CMK (cell line): ENCODE results near the gene CES2.
"Not testable (repeated sequence)": the region's sequence is repeated elsewhere in the genome, so short reads cannot be mapped to it uniquely, and the experiment has no call there.

ENCODE experiments used
- DNase-seq: peaks from one replicate; pipeline ENCODE4 v3.0.0-alpha.2; 2010; ENCODE audit warnings: low read depth

The CES2 gene, protein sequence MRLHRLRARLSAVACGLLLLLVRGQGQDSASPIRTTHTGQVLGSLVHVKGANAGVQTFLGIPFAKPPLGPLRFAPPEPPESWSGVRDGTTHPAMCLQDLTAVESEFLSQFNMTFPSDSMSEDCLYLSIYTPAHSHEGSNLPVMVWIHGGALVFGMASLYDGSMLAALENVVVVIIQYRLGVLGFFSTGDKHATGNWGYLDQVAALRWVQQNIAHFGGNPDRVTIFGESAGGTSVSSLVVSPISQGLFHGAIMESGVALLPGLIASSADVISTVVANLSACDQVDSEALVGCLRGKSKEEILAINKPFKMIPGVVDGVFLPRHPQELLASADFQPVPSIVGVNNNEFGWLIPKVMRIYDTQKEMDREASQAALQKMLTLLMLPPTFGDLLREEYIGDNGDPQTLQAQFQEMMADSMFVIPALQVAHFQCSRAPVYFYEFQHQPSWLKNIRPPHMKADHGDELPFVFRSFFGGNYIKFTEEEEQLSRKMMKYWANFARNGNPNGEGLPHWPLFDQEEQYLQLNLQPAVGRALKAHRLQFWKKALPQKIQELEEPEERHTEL

DNA sequence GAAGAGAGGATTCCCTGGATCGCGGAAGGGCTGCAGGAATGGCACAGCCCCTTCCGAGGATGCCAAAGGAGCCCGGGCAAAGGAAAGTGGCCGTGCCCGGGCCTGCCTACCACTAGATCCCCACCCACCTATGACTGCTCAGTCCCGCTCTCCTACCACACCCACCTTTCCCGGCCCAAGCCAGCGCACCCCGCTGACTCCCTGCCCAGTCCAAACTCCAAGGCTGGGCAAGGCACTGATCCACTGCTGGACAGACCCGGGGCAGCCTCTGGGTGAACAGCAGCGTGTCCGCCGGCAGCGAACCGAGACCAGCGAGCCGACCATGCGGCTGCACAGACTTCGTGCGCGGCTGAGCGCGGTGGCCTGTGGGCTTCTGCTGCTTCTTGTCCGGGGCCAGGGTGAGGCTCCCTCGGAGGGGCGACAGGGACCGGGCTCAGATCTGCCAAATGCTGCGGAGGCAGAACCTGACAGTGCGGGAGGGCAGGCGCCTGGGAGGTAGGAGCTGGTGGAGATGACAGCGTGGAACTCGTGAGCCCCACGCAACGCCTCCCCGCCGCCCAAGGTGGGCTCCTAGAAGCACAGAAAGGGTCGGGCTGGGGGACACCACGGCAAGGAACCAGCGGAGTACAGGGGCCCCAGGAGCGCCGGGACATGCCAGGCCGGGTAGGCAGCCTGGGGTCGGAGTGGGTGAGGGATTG lies at the start of gene CES2:
CES2 (plus strand) TSS at position 203 of the 698 bp plus-strand sequence; CDS start at position 323, 120 bp downstream.
- DNase-seq, result no peak

DNA sequence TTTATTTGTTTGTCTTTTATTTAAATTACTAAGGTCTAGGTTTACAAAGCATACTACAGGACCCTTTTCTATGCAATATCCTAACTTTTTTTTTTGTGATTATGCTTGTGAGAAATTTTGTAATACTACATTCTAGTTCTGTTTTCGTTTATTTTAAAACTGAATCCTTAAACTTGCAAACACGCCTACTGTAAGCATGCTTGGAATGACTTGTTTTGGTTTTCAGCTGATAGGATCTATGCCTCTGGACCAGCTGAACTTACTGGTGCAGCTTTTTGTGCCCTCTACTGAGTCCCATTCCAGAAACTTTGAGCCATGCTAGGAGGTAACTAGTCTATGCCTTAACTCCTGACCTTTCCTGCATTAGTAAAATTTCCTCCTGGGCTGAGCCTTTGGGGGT lies 49.0 kb upstream of the CES2 start:
- no peak for DNase-seq

DNA sequence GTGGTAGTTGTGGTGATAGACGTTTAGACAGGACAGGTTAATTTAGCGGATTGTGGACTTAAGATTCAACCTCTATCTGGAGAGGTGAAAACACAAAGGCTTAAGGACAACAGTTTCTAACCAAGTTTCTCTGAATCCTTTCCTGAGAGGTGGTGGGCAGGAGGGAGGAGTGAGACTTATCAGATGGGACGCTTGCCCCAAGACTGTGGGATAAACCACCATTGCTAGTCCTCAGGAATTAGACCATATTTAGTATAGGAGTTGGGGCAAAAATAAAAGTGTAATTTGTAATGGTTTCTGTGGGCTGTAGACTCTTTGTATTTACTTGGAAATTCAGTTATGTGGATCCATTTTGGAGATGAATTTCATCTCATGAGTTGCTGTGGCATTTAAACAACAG lies 48.4 kb upstream of the CES2 start:
- no peak for DNase-seq

DNA sequence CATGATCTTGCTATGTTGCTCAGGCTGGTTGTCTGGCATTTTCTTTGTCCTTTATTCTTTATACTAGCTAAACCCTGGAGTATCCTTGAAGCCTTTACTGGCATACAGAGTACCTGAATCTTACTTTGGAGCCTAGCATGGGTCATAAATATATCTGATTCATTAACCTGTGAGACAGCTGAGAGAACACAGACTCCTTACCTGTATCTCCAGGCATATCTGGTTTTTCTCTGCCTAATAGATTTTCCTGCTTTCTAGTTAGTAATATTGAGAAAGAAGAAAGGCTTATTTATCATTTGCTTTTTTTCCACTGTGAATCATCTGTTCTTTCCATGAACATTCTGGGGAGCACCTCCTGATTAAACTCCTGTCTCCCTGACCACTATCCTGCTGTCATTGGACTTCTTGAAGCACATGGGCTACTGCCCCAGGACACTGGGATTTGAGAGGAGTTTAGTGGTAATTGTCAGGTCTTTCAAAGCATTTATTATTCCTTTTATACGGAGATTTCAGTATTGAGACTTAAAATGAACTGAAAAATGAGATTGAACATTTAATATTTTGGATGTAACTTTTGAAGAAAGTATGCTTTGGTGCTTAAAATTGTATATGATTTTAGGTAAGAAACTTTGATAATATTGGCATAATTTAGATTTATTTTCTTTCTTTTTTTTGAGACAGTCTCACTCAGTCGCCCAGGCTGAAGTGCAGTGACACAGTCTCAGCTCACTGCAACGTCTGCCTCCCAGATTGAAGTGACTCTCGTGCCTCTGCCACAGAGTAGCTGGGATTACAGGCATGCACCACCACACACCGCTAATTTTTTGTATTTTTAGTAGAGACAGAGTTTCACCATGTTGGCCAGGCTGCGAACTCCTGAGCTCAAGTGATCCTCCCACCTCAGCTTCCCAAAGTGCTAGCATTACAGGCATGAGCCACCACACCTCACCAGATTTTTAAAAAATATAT lies 46.4 kb upstream of the CES2 start:
- DNase-seq, result no peak

DNA sequence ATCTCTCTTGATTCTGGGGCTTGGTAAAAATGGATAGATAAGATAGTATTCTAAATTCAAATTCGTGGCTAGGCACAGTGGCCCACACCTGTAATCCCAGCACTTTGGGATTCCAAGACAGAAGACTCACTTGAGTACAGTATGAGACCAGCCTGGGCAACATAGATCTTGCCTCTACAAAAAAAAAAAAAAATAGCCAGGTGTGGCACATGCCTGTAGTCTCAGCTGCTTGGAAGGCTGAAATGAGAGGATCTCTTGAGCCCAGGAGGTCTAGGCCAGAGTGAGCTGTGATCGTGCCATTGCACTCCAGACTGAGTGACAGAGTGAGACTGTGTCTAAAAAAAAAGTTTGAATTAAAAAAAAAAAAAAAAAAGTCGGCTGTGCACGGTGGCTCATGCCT lies 45.7 kb upstream of the CES2 start:
- DNase-seq, result no peak

DNA sequence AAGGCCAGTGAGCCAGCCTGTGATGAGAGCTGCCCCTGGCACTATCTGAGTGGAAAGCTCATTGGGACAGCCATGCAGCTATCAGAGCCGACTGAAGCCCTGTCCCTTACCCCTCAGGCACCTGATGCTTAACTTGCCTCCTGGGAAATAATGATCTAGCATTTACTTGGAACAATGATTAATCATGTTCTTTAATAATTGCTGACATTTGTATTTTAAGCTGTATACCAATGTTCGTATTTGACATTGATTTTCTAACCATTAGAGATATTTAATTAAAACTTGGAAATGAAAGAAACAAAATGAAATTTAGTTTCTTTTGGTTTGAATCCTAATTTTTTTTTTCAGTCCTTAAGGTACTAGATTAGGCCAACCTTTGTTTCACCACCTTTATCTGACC lies 44.5 kb upstream of the CES2 start:
- DNase-seq, result no peak

DNA sequence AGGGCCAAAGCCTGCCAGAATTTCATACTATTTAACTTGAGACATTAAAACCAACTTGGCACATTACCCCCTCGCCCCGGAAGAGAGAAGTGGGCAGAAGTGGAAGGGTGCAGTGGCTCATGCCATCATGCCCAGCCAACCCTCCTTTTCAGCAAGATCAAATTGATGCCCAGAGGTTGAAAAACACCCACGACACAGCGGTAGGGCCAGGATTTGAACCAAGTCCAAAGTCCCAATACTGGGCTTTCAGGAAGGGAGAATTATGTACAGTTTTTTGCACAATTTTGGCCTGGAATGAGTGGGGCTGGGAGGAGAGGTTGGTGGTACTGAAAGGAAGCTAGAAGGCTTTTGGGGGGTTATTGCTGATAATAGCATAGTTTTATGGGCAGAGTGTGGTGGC lies 44.0 kb upstream of the CES2 start:
- no peak for DNase-seq

DNA sequence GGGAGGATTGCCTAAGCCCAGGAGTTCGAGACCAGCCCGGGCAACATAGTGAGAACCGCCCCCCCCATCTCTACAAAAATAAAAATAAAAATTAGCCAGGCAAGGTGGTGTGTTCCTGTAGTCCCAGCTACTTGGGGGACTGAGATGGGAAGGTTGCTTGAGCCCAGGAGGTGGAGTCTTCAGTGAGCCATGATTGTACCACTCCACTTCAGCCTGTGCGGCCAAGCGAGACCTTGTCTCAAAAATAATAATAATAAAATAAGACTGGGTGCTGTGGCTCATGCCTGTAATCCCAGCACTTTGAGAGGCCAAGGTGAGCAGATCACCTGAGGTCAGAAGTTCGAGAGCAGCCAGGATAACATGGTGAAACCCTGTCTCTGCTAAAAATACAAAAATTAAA lies 43.5 kb upstream of the CES2 start:
- no peak for DNase-seq

DNA sequence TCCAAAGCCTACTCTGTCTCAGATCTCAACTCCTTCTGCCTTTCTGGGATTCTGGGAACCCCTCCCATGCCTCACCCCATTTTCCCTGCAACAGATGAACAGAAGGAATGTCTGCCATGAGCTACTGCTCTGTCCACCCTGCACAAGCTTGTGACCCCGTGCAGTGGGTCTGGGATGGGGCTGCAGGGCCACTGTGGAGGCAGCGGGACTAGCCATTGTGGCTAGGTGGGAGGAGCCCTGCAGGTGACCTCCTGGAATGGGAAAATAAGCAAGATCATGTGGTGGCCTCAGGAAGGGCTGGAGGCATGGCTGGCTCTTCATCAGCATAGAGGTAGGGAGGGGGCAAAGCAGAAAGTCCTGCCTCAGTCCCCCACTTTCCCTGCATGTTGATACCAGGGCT lies 41.3 kb upstream of the CES2 start:
- no peak for DNase-seq

DNA sequence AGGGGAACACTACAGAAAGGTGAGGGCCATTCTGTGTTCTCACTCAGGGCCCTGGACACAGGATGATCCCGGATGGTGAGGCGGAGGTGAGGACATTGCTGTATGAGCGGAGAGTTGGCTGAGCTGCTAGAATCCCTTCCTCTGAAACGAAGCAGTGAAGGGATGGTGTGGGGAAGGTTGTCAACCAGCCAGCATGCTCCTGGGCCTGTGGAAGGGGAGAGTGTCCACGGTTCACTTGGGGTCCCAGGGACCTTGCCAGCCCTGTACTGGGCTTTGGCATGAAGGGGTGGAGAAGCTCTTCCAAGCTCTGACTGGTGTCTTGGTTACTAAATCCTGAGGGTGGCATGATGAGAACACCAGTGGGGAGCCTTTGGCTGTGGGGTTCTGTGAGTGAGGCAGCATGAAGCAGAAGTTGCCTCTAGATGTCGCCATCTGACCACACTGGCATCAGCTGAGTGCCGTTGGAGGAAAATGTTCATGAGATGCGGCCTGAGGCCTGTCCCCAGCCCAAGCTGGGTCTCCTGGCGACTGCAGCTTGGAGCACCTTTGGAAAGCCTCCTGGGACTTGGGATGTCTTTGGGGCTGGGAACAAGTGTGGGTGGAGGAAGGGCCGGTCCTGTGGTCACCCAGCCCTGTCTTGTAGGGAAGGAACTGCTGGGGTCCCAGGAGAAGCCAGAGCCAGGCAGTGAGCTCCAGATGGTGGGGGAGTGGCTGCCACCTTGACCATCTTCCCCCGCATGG lies 40.2 kb upstream of the CES2 start:
- no peak for DNase-seq

DNA sequence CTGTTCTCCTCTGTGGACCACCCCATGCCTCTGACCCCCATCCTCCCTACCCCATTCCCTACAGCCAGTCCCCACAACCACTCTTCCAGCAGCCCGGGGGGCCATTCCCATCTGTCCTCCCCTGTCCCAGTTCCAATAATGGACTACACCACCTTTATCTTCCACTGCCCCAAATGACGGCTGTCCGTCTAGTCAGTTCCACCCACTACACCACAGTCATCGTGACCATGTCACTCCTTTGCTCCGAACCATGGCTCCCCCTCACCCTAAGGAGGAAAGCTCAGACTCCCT lies 39.7 kb upstream of the CES2 start:
- no peak for DNase-seq

DNA sequence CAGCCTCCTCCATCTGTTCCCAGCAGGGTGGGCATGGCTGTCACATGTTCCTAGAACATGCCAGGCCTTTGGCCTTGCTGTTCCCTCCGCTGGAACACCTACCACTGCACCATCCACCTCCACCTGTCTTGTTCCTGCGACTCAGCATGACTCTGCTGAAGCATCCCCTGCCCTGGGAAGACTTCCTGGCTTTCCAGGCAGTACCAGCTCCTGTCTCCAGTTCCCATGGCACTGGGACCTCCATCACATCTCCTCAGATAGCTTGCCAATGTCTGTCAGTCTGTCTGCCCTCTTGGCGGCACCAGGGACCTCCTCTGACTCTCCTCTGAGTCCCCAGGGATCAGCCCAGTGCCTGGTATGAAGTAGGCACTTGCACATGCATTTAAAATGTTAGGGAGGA lies 39.3 kb upstream of the CES2 start:
- no peak for DNase-seq

DNA sequence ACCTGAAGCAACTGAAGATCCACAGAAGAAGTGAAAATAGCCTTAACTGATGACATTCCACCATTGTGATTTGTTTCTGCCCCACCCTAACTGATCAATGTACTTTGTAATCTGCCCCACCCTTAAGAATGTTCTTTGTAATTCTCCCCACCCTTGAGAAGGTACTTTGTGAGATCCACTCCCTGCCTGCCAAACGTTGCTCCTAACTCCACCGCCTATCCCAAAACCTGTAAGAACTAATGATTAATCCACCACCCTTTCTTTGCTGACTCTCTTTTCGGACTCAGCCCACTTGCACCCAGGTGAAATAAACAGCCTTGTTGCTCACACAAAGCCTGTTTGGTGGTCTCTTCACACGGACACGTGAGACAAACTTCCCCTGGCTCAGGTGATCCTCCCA lies 38.6 kb upstream of the CES2 start:
- DNase-seq, result not testable (repeated sequence)

DNA sequence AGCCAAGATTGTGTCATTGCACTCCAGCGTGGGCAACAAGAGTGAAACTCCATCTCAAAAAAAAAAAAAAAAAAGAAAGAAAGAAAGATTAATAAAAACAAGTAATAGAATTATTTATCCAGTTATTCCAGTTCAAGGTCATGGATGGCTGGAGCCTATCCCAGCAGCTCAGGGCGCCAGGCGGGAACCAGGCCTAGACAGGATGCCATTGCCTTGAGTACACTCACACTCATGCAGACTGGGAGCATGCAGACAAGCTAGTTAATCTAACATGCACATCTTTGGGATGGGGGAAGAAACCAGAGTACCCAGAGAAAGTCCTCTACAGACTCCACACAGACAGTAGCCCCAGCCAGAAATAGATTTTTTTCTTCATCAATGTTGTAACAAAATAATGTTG lies 37.1 kb upstream of the CES2 start:
- no peak for DNase-seq

DNA sequence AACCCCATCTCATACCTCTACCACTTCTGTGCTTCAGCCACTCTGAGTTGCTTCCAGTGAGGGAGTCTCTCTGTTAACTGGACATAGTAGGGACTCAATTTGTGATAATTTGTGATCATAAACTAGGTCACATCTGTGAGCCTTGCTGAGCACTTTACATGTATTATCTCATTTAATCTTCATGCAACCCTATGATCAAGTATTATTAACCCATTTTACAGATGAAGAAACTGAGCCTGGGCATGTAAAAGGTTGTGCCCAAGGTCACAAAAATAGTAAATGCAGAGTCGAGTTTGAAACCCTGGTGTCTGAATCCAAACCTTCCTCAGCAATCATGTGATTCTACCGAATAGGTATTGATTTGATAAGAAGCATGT lies 36.4 kb upstream of the CES2 start:
- DNase-seq, result no peak

DNA sequence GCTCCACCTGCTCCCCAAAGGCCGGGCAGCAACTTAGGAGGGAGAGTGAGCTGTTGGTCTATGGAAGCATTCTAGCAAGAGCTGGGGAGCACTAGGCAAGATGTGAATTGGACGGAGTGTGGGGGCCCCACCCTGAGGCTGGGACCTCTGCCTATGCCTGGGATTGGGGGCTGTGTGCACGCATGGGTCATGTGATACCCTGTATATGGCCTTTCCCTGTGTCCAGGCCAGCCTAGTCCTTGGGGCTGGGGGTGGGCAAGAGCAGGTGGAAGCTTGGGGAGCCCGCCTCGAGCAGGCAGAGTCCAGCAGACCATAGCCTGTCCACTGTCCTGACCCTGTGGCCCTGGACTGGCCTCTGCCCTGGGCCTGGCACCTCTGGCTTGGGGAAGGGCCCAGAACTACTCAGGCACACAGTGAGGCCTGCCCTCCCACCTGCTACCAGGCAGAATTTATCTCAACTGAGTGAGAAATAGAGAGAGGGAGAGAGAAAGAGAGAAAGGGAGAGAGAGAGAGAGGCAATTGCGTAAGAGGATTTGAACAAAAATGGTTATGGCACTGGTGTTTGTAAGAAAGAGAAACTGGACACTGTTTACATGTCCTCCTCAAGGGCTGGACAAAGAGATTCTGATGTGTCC lies 35.9 kb upstream of the CES2 start:
- no peak for DNase-seq

DNA sequence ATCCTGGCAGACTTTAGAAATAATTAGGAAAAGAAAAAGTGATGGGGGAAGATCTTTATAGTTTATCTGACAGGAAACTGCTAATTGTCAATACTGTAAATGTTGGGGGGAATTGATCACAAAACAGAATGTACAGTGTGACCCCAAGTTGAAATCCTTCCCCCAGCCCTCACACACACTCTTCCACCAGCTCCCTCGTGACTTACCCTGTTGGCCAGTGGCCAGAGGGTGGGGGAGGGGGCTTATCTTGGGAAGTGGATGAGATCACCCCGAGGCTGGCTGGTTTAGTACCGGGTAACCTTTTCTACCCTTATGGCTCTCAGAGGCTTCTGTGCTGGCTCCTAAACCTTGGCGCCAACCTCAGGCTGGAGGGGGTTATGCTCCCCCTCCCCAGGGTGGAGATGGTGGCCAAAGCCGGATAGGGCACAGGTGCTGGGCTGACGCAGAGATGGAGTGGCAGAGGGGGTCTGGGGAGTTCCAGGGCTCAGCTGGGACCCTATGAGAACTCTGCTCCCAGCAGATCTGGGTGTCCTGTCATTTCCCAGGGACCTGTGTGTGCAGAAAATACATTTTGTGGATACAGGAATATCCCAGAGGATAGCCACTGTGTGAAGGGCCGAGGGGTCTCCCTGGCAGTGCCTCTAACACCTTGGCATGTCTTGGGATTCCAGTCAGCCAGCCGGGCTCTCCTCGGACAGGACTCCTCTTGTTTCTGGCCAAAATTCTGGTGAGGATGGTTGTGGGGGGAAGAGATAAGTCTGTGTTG lies 35.2 kb upstream of the CES2 start:
- DNase-seq, result no peak

DNA sequence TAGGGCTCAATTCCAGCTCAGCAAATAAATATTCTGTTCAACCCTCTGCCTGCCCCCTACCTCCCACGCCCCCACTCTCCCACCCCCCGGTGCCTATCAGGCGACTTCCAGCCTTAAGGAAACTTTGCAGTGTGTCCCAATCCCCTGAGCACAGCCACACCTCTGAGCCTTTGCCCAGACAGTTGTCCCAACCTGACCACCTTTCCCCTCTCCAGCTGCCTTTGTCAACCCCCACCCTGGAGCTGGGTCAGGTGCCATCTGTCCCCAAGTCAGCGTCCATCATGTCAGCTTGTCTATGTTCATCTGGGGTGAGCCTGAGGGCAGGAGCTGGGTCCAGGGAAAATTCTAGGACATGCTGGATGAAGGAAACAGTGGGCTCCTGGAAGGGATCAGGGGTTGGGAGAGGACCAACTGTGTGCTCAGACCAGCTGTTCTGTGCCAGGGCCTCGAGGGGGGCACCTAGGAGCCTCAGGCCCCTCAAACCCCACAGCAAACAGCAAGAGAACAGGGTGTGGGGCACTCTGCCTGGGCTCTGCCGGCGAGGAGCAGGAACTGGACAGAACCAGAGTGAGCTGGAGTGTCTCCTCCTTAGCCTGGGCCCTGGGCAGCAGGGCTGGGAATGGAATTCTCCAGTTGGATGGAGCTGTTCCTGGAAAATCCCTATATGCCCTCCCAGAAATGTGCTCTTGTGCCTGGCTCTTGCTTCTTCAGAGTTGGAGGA lies 34.4 kb upstream of the CES2 start:
- no peak for DNase-seq

DNA sequence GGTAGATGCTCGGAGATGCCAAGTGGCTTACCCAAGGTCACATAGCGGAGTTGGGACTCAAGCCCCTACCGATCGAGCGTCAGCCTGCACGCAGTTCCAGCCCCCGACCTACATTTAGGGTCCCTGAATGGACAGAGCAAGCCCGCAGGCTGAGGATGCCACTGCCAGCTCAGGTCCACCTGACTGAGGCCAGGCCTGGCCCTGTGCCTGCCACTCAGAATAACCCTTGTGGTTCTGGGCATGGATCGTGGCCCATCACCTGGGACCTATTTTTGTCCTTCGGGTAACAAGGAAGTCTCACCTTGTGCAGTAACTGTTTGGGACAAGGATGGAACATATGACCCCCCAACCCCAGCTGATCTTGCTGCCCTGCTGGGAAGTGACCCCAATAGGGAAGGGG lies 33.7 kb upstream of the CES2 start:
- no peak for DNase-seq
